SK-N-SH (cell line): Measurements from ENCODE around the gene WNT6. TPM values are rescaled to one million over a fixed set of nuclear protein-coding genes. Genes with fewer than 3 reads are reported as not detected.

Experiments
- CTCF ChIA-PET: fragments of 300-600, 350-600 bp; formaldehyde crosslinking; extraction: SDS; loops from one replicate; lab custom pipeline; 2021; lab: Yijun Ruan, JAX
- POLR2A ChIA-PET: fragments of 350-600 bp; sonication (Branson Sonifier 250); formaldehyde crosslinking; extraction: SDS; loops from one replicate; lab custom pipeline; 2020; ENCODE audit warnings: antibody characterized with exemption, inconsistent platforms; lab: Yijun Ruan, JAX
- DNase-seq: peaks from one replicate; pipeline ENCODE4 v3.0.0; 2012
- H2AFZ ChIP-seq: fragments of 200-600 bp; sonication (generic); 2 replicates; pipeline ENCODE4 v1.8.1; 2016; ENCODE audit warnings: antibody characterized with exemption, mild to moderate bottlenecking, low read depth
- H3F3A ChIP-seq: fragments of 200-600 bp; sonication (generic); replicated peaks from 2 replicates; pipeline ENCODE3; 2016; ENCODE audit warnings: antibody characterized with exemption, mild to moderate bottlenecking; ENCODE audit not compliant: insufficient read depth
- H3K27ac ChIP-seq, 2 experiments: fragments of 200-500 bp in 1 of 2; fragments of 200-600 bp in 1 of 2; sonication (Bioruptor generic) in 1 of 2; sonication (generic), shearing (Covaris generic) in 1 of 2; 2 replicates each; pipeline versions ENCODE4 v1.5.1 to v1.6.1; 2014 to 2016; ENCODE audit warnings: low read depth in 2 of 2, inconsistent platforms in 1 of 2, low read length in 1 of 2, mild to moderate bottlenecking in 1 of 2, mixed read lengths in 1 of 2
- H3K27me3 ChIP-seq: fragments of 200-600 bp; sonication (generic), shearing (Covaris generic); 2 replicates; pipeline ENCODE4 v1.6.1; 2016; ENCODE audit warnings: mixed run types; ENCODE audit not compliant: insufficient read depth
- H3K36me3 ChIP-seq, 2 experiments: fragments of 200-500 bp in 1 of 2; fragments of 200-600 bp in 1 of 2; sonication (Bioruptor generic) in 1 of 2; sonication (generic) in 1 of 2; replicated peaks in 1 of 2; 2 replicates each; pipeline versions ENCODE3 to v1.5.1; 2014 to 2016; ENCODE audit warnings: low read length in 1 of 2, mild to moderate bottlenecking in 1 of 2; ENCODE audit not compliant: insufficient read depth in 2 of 2, control insufficient read depth in 1 of 2
- H3K4me1 ChIP-seq, 2 experiments: fragments of 200-500 bp in 1 of 2; fragments of 200-600 bp in 1 of 2; sonication (Bioruptor generic) in 1 of 2; sonication (generic), shearing (Covaris generic) in 1 of 2; 2 replicates each; pipeline versions ENCODE4 v1.5.1 to v1.6.1; 2014 to 2016; ENCODE audit warnings: low read depth in 1 of 2, low read length in 1 of 2, mixed run types in 1 of 2; ENCODE audit not compliant: insufficient read depth in 2 of 2, control insufficient read depth in 1 of 2
- H3K4me2 ChIP-seq: fragments of 200-600 bp; sonication (generic), shearing (Covaris generic); 2 replicates; pipeline ENCODE4 v1.6.1; 2017; ENCODE audit warnings: mixed run types
- H3K4me3 ChIP-seq, 2 experiments: fragments of 200-500 bp in 1 of 2; fragments of 200-600 bp in 1 of 2; sonication (Bioruptor generic) in 1 of 2; sonication (generic), shearing (Covaris generic) in 1 of 2; 2 replicates each; pipeline versions ENCODE4 v1.5.1 to v1.8.1; 2014 to 2016; ENCODE audit warnings: low read depth in 2 of 2, inconsistent platforms in 1 of 2, low read length in 1 of 2, mild to moderate bottlenecking in 1 of 2, mixed read lengths in 1 of 2, moderate library complexity in 1 of 2
- H3K79me2 ChIP-seq: fragments of 200-600 bp; sonication (generic); 2 replicates; pipeline ENCODE4 v1.8.1; 2017; ENCODE audit warnings: mild to moderate bottlenecking; ENCODE audit not compliant: insufficient read depth
- H3K9ac ChIP-seq: fragments of 200-600 bp; sonication (generic); 2 replicates; pipeline ENCODE4 v1.6.1; 2017; ENCODE audit warnings: mixed run types
- H3K9me2 ChIP-seq: fragments of 200-600 bp; sonication (generic); 2 replicates; pipeline ENCODE4 v1.6.1; 2017; ENCODE audit warnings: mixed run types
- H3K9me3 ChIP-seq: fragments of 200-600 bp; sonication (generic); 2 replicates; pipeline ENCODE4 v1.6.1; 2017; ENCODE audit warnings: mixed run types, mild to moderate bottlenecking, moderate library complexity
- H4K20me1 ChIP-seq: fragments of 200-600 bp; sonication (generic); 2 replicates; pipeline ENCODE4 v1.6.1; 2017; ENCODE audit warnings: mild to moderate bottlenecking, mixed run types; ENCODE audit not compliant: insufficient read depth
- CHD2 ChIP-seq: fragments of 150-350 bp; IDR thresholded peaks from 2 replicates; pipeline ENCODE4 v1.6.1; 2018; ENCODE audit warnings: low read length; ENCODE audit not compliant: partially characterized antibody
- EZH2phosphoT487 ChIP-seq: fragments of 200-600 bp; sonication (generic); IDR thresholded peaks from 2 replicates; pipeline ENCODE4 v1.6.1; 2017; ENCODE audit warnings: low read depth, mixed run types, mild to moderate bottlenecking, antibody characterized with exemption, moderate library complexity, borderline replicate concordance
- FOSL2 ChIP-seq: IDR thresholded peaks from 2 replicates; pipeline ENCODE4 v1.4.0; 2012; ENCODE audit warnings: low read depth, mild to moderate bottlenecking, moderate library complexity, borderline replicate concordance
- FOXJ3 ChIP-seq: sonication (generic); formaldehyde crosslinking; IDR thresholded peaks from 2 replicates; pipeline ENCODE4 v1.5.1; 2020; ENCODE audit warnings: mild to moderate bottlenecking, missing genetic modification reagents
- FOXM1 ChIP-seq: IDR thresholded peaks from 2 replicates; pipeline ENCODE4 v1.4.0; 2012; ENCODE audit warnings: low read depth, mild to moderate bottlenecking
- GABPA ChIP-seq: IDR thresholded peaks from 2 replicates; pipeline ENCODE4 v1.4.0; 2012; ENCODE audit warnings: low read depth, mild to moderate bottlenecking
- GATA2 ChIP-seq: sonication (generic); formaldehyde crosslinking; IDR thresholded peaks from 2 replicates; pipeline ENCODE4 v1.5.0; 2020; ENCODE audit warnings: mild to moderate bottlenecking, missing genetic modification reagents
- POLR2AphosphoS5 ChIP-seq: IDR thresholded peaks from 2 replicates; pipeline ENCODE4 v1.6.1; 2012; ENCODE audit warnings: low read depth, low read length
- RAD21 ChIP-seq: IDR thresholded peaks from 2 replicates; pipeline ENCODE4 v1.6.1; 2012; ENCODE audit warnings: mild to moderate bottlenecking, low read length
- RCOR1 ChIP-seq: fragments of 150-350 bp; IDR thresholded peaks from 2 replicates; pipeline ENCODE4 v1.6.1; 2017; ENCODE audit warnings: antibody characterized with exemption, low read length
- RXRA ChIP-seq: IDR thresholded peaks from 2 replicates; pipeline ENCODE4 v1.4.0; 2012; ENCODE audit warnings: low read depth, mild to moderate bottlenecking, borderline replicate concordance
- SIN3A ChIP-seq: IDR thresholded peaks from 2 replicates; pipeline ENCODE4 v1.6.1; 2012; ENCODE audit warnings: low read depth, mild to moderate bottlenecking, low read length, moderate library complexity, borderline replicate concordance
- SMC3 ChIP-seq: IDR thresholded peaks from 2 replicates; pipeline ENCODE4 v1.6.1; 2012; ENCODE audit warnings: low read depth, low read length, improper control_type of control experiment
- TCF12 ChIP-seq: IDR thresholded peaks from 2 replicates; pipeline ENCODE4 v1.4.0; 2012
- YY1 ChIP-seq: IDR thresholded peaks from 2 replicates; pipeline ENCODE4 v1.4.0; 2012; ENCODE audit warnings: low read depth, mild to moderate bottlenecking
- WGBS: methylation state at CpG from one replicate; pipeline ENCODE4 v1.1.6; 2017; ENCODE audit warnings: low lambda C conversion rate; 5-methylcytosine and 5-hydroxymethylcytosine counted together
- polyA plus RNA-seq, 3 experiments: library from polyadenylated mRNA; depleted of rRNA; stranded (reverse); fragments of >200 nt; gene quantifications; 2 replicates each; pipeline ENCODE4 v1.2.3, GENCODE V29; 2012
- TF ChIP-seq, protein P1 (sequence below): fragments of 200-600 bp; sonication (generic); IDR thresholded peaks from 2 replicates; pipeline ENCODE4 v1.6.1; 2017; ENCODE audit warnings: antibody characterized with exemption, mild to moderate bottlenecking, moderate library complexity
- TF ChIP-seq, protein P2 (sequence below): IDR thresholded peaks from 2 replicates; pipeline ENCODE4 v1.4.0; 2012; ENCODE audit warnings: low read depth
- TF ChIP-seq, protein P3 (sequence below): fragments of 150-350 bp; IDR thresholded peaks from 2 replicates; pipeline ENCODE4 v1.6.1; 2016; ENCODE audit warnings: mild to moderate bottlenecking, low read depth, low read length
- TF ChIP-seq, protein P4 (sequence below): IDR thresholded peaks from 2 replicates; pipeline ENCODE4 v1.4.0; 2012; ENCODE audit warnings: low read depth, borderline replicate concordance
- TF ChIP-seq, protein P5 (sequence below): IDR thresholded peaks from 2 replicates; pipeline ENCODE4; 2012

The WNT6 gene
- polyA plus RNA-seq, 1 of the 3 experiments (the other 2 are of a cell fraction) = 0.08 TPM

DNA sequence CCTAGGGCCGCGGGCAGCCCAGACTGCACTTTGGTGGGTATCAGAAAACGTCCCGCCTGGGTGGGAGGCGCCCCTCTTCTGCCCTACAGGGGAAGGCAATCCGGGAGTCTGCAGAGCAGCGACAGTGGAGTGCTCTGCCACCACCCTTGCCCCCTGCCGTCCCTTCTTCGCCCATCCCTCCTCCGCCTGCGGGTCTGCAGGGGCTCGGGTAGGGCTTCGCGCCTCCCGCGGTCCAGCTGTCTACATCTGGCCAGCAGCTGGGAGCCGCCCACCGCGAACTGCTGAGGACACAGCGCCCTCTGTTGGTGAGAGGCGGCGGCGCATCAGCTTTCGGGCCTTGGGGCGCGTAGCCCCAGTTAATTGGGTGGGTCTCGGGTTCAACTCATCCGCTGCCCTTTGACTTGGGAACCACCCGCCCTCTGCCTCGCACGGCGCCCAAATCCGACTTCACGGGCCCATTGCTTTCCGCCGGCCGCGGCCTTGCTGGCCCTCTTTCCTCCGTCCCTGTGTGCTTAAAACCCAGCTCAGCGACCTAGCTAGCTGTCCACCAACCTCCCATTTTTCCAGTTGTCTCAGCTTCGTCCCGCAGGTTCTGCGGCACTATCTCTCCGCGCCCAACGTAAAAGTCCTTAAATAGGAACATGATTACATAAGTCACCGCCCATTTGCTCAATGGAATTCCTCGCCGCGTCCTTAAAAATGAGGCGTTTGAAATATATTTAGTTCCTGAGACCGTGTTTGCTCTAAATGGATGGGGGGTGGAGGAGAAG, 38.7 kb downstream of the WNT6 start:
- peaks cover 0 to 25% of the 10 kb centered on the region in 2 experiments; a peak in 1 of 4 replicates for H3K4me1 ChIP-seq
- H2AFZ ChIP-seq = no peak overlapping the region
- peak overlapping the region; percentile 29 for H3K4me2 ChIP-seq
- WGBS = 13% methylated on average over 45 of the region's 52 CpGs
- H3K9me3 ChIP-seq = no peaks in the 10 kb centered on the region
- no peaks in the 10 kb centered on the region for H3F3A ChIP-seq
- H3K36me3 ChIP-seq = no peaks in the 10 kb centered on the region
- peaks cover 46% of the 10 kb centered on the region for H3K27me3 ChIP-seq
- H3K9ac ChIP-seq = no peak overlapping the region
- peak; percentile 68 for TF ChIP-seq SMC3
- TF ChIP-seq, protein P1, sequence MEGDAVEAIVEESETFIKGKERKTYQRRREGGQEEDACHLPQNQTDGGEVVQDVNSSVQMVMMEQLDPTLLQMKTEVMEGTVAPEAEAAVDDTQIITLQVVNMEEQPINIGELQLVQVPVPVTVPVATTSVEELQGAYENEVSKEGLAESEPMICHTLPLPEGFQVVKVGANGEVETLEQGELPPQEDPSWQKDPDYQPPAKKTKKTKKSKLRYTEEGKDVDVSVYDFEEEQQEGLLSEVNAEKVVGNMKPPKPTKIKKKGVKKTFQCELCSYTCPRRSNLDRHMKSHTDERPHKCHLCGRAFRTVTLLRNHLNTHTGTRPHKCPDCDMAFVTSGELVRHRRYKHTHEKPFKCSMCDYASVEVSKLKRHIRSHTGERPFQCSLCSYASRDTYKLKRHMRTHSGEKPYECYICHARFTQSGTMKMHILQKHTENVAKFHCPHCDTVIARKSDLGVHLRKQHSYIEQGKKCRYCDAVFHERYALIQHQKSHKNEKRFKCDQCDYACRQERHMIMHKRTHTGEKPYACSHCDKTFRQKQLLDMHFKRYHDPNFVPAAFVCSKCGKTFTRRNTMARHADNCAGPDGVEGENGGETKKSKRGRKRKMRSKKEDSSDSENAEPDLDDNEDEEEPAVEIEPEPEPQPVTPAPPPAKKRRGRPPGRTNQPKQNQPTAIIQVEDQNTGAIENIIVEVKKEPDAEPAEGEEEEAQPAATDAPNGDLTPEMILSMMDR = peak; percentile 92
- TF ChIP-seq EZH2phosphoT487 = no peak
- TF ChIP-seq RAD21 = peak; percentile 81
- TF ChIP-seq TCF12 = peak; percentile 46; the same call in 1 of the 2 replicates
- TF ChIP-seq GATA2 (CRISPR knock-in tag) = no peak
- TF ChIP-seq CHD2 = no peak
- TF ChIP-seq RCOR1 = peak; percentile 36; the same call in 1 of the 2 replicates
- no peak for TF ChIP-seq YY1
- TF ChIP-seq, protein P2, sequence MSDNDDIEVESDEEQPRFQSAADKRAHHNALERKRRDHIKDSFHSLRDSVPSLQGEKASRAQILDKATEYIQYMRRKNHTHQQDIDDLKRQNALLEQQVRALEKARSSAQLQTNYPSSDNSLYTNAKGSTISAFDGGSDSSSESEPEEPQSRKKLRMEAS = 0 out of 2 replicates have a peak, but pooled peaks have one; percentile 30
- TF ChIP-seq FOXJ3 (CRISPR knock-in tag) = peak; percentile 37; the same call in 1 of the 2 replicates
- no peaks in the 10 kb centered on the region for H3K79me2 ChIP-seq
- no peaks in the 10 kb centered on the region for H4K20me1 ChIP-seq
- peak; percentile 94 for DNase-seq
- no peak overlapping the region for H3K27ac ChIP-seq
- CTCF ChIA-PET = interaction anchor here (0.6 to 16.1 kb wide), 39 partner anchors 9 to 604 kb away, joined by 3 to 795 read pairs (median 5); partner anchors contain the start of genes CDK5R2, CNPPD1, PLCD4 and TTLL4
- no peaks in the 10 kb centered on the region for H3K9me2 ChIP-seq
- peak overlapping the region; percentile 25 to 33; a peak in 2 of 4 replicates for H3K4me3 ChIP-seq
- POLR2A ChIA-PET = interaction anchor here (0.6 to 2.6 kb wide), 9 partner anchors 9 to 104 kb away, joined by 3 to 20 read pairs (median 4); partner anchors contain the start of gene CDK5R2

DNA sequence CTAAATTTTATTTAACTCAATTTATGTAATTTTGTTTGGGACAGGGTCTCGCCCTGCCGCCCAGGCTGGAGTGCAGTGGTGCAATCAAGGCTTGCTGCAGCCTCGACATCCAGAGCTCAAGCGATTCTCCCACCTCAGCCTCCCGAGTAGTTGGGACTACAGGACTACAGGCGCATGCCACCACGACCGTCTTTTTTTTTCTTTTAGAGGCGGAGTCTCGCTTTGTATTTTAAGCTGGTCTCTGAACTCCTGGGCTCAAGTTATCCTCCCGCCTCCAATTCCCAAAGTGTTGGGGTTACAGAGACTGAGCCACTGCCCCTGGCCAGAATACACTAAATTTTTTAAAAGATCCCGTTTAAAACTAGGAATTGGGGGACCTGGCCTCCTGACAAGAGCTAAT, 39.5 kb downstream of the WNT6 start:
- Histone ChIP-seq H3K9me2 (no peaks in the 10 kb centered on the region), H3K27ac (no peak overlapping the region), H4K20me1 (no peaks in the 10 kb centered on the region), H3K36me3 (no peaks in the 10 kb centered on the region), H3K4me2 (no peak overlapping the region), H3K4me3 (no peak overlapping the region), H3F3A (no peaks in the 10 kb centered on the region), H3K9ac (no peak overlapping the region), H3K4me1 (peaks cover 0 to 23% of the 10 kb centered on the region in 2 experiments; a peak in 1 of 4 replicates), H3K9me3 (no peaks in the 10 kb centered on the region), H2AFZ (no peak overlapping the region), H3K27me3 (peaks cover 39% of the 10 kb centered on the region), H3K79me2 (no peaks in the 10 kb centered on the region)
- ChIA-PET CTCF (interaction anchor here (0.8 to 16.1 kb wide), 13 partner anchors 12 to 396 kb away, joined by 3 to 795 read pairs (median 29); partner anchors contain the start of genes CDK5R2, TTLL4, WNT10A and WNT6), POLR2A (interaction anchor here (1.0 to 2.6 kb wide), 2 partner anchors 9 to 22 kb away, joined by 3 to 20 read pairs; no protein-coding TSS in a partner anchor)
- 68% methylated on average over 12 of the region's 12 CpGs for WGBS
- DNase-seq = no peak
- TF ChIP-seq FOSL2 = no peak
- TF ChIP-seq, protein P3, sequence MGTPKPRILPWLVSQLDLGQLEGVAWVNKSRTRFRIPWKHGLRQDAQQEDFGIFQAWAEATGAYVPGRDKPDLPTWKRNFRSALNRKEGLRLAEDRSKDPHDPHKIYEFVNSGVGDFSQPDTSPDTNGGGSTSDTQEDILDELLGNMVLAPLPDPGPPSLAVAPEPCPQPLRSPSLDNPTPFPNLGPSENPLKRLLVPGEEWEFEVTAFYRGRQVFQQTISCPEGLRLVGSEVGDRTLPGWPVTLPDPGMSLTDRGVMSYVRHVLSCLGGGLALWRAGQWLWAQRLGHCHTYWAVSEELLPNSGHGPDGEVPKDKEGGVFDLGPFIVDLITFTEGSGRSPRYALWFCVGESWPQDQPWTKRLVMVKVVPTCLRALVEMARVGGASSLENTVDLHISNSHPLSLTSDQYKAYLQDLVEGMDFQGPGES = no peak
- no peak for TF ChIP-seq RCOR1
- no peak for TF ChIP-seq POLR2AphosphoS5
- no peak for TF ChIP-seq GATA2 (CRISPR knock-in tag)
- no peak for TF ChIP-seq FOXM1
- no peak for TF ChIP-seq SIN3A
- TF ChIP-seq RXRA = no peak
- TF ChIP-seq YY1 = no peak
- TF ChIP-seq, protein P4, sequence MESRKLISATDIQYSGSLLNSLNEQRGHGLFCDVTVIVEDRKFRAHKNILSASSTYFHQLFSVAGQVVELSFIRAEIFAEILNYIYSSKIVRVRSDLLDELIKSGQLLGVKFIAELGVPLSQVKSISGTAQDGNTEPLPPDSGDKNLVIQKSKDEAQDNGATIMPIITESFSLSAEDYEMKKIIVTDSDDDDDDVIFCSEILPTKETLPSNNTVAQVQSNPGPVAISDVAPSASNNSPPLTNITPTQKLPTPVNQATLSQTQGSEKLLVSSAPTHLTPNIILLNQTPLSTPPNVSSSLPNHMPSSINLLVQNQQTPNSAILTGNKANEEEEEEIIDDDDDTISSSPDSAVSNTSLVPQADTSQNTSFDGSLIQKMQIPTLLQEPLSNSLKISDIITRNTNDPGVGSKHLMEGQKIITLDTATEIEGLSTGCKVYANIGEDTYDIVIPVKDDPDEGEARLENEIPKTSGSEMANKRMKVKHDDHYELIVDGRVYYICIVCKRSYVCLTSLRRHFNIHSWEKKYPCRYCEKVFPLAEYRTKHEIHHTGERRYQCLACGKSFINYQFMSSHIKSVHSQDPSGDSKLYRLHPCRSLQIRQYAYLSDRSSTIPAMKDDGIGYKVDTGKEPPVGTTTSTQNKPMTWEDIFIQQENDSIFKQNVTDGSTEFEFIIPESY = no peak
- no peak for TF ChIP-seq FOXJ3 (CRISPR knock-in tag)
- TF ChIP-seq, protein P5, sequence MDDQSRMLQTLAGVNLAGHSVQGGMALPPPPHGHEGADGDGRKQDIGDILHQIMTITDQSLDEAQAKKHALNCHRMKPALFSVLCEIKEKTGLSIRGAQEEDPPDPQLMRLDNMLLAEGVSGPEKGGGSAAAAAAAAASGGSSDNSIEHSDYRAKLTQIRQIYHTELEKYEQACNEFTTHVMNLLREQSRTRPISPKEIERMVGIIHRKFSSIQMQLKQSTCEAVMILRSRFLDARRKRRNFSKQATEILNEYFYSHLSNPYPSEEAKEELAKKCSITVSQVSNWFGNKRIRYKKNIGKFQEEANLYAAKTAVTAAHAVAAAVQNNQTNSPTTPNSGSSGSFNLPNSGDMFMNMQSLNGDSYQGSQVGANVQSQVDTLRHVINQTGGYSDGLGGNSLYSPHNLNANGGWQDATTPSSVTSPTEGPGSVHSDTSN = no peak
- no peak for TF ChIP-seq GABPA
